COLO829 (cell line): ENCODE measurements around the gene TAF10.

Experiments used
- DNase-seq: peaks from one replicate; pipeline ENCODE4 v3.0.0; 2012; ENCODE audit warnings: low spot score

Gene TAF10

DNA sequence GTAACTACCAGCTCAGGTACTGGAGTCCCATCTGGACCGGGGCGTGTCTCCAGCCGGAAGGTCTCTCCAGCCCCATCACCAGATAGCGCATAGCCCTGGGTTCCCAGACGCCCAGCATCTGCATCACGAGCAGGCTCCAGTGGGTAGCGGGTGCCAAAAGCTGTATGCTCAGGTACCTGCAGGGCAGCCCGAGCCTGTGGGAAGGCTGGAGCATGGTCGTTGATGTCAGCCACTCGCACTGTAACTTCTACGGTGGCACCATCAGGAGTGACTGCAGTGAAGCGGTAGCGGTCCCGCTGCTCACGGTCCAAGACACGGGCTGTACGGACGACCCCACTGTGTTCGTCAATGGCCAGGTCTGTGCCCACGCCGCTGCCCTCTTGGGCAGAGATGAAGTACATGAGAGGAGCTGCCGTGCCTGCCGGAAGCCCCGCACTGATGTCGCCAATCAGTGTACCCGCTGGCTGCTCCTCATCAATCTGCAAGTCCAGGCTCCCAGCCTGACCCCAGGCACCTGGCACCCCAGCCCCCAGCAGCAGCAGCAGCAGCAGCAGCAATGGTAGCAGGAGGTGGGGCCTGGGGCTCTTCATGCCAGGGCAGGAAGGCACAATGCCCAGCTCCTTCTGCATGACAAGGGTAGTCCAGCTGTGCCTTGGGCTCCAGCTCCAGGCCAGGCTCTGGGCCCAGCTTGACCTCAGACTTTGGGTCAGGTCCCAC lies 29.1 kb upstream of the TAF10 start:
- no peak for DNase-seq

DNA sequence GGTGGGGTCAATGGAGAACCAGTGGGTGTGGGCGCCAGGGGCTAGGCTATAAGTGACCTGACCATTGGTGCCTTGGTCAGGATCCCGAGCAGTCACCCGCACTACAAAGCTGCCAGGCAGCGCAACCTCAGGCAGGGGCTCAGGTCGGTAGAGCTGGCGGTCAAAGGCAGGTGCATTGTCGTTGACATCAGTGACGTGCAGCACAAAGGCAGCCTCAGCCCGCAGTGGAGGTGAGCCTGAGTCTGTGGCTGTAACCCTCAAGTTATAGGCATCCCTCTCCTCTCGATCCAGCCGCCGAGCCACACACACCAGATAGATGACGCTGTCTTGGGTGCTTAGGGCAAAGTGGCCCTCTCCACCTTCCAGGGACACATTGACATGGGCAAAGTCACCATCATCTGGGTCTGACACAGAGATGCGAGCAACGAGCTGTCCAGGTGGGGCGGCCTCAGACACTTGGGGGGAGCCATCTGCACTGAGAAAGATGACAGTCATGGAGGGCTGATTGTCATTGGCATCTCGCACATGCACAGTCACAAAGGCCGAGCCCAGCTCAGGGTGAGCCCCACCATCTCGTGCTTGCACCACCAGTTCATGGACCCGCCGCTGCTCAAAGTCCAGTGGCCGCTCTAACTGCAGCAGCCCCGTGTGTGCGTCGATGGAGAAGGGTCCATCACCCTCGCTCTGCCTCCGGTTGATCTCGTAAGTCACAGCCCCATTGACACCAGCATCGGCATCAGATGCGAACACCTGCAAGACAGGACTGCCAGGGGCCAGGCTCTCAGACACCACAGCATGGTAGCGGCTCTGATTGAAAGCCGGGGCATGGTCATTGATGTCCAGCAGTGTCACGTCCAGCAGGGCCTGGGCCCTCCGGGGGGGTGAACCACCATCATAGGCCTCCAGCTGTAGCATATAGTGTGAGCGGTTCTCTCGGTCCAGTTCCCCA lies 28.3 kb upstream of the TAF10 start:
- no peak for DNase-seq

DNA sequence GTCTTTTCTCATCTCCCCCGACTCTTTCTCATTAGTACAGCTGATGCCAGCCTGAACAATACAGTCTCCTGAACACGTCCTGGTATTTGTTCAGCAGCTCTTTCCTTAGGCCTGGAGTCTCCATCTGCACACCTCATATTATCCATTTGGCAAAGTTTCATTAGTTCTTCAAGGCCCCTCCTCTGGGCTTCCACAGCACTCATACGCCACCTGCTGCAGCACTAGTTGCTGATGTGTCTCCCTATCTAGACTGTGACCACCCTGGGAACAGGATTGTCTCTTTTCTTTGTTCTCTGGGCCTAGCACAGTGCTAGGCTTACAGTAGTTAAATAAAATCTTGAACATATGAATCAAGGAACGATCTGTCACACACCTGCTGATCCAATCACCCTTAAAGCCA lies 26.4 kb upstream of the TAF10 start:
- DNase-seq: no peak

DNA sequence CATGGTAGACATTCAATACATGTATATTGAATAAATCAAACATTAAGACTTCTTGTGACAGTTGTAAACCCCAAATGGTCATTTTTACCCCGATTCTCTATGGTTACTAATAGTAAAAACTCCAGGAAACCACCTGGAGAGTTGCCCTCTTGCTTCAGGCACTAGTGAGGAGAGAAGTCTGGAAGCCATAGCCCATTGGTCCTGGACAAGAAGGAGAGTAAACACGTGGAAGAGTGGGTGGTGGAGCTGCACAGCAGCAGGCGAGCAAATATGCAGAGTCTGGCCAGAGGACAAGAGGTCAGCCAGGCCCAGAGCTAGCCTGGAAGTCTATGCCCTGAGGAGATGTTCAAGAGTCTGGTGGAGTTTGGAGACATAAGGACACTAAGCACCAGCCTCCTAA lies 25.9 kb upstream of the TAF10 start:
- peak; percentile 21 for DNase-seq

DNA sequence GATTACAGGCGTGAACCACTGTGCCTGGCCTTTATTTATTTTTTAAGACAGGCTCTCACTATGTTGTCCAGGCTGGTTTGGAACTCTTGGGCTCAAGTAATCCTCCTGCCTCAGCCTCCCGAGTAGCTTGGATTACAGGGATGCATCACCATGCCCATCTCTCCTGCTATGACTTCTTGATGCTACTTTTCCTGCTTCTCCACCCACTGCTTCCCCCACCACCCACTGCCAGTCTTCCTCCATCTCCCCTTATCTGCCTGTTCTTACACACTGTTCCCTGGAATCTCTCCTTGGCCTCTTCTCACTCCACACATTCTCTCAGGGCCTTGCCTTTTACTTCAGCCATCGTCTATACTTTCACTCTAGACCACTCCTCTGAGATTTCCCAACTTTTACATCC lies 24.5 kb upstream of the TAF10 start:
- DNase-seq: no peak

DNA sequence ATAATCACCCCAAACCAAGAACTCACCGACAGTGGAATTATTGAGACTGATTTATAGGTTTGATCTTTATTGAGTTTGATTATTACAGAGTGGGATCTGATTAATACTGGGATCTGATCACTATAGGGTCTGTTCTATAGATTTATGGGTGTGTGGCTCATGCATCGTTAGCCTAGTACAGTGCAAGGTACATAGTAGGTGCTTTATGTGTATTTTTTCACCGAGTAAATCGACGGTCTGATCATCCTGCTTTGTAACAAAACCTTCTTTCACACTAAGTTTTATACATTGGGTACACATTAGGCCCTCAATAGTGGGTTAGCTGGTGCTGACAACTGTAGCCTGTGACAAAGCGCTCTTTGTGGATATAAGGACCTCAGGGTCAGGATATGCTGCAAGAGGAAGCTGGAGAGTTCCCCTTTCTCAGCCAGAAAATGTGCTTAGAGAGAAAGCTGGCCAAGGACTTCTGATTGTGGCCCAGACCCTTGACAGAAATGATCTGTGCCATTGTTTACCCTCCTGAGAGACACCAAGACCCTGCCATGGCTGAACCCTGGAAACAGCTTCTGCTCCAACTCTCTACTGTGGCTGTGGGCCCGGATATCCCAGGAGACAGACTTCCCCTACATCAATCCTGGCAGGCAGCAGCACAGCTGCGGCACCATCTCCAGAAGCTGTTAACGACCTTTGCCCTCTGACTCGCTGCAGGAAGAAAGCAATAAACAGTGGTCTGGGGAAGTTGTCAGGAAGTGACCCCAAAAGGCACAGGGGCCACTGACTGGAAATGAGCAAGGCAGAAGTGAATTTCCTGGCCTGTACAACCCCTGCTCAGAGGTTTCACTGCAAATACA lies 23.3 kb upstream of the TAF10 start:
- DNase-seq: peak; percentile 70

DNA sequence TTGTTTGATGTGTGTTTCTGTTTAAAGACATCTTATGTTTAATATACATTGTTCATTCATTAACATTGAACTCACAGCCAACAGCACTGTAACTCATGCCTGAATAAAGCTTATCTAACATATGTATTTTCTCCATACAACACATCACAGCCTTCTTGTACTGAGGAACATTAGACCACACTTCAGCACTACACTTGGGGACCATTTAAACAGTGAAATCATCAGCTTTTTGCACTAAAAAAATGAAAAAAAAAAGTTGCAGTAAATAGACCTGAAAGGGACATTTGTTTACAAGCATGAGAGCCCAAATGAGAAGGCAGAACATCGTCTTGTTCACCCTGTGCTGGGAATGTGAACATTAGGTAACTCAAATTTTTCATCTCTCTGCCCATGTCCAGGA lies 22.5 kb upstream of the TAF10 start:
- DNase-seq: no peak

DNA sequence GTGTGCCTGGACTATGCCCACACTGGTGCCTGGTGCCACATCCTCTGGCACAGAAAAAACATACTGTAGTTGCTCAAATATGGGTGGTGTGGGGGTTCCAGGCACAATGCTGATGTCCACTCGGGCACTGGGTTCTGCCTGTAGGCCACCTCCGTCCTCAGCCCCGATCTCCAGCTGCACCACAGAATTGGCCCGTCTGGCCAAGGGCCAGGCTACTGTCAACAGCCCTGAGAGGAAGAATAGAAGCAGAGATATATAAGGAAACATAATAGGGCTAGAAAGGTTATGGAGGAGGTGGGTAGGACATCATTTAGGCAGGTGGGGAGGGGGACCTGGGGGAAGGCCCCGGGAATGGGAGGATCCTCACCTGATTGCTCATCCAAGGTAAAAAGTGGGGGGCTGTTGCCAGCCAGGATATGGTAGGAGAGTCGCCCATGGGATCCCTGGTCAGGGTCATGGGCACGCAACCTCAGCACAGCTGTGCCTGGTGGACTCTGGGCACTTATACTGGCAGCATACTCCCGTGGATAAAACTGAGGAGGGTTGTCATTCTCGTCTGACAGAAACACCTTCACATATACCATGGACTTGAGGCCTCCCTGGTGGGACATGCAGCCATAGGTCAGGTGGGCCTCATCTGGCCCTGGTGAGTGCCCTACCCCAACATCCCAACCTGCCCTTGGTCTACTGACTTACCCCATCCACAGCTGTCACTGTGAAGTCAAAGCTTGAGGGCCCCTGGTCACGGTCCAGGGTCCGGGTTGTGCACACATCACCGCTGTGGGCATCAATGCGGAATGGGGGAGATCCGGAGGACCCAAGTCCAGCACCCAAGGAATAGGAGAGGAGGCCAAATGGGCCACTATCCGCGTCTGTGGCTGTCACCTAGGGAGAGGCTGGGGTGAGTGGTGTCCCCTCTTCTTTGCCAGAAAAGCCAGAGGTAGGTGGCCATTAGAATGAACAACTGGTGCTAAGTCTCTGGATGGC lies 21.7 kb upstream of the TAF10 start:
- no peak for DNase-seq

DNA sequence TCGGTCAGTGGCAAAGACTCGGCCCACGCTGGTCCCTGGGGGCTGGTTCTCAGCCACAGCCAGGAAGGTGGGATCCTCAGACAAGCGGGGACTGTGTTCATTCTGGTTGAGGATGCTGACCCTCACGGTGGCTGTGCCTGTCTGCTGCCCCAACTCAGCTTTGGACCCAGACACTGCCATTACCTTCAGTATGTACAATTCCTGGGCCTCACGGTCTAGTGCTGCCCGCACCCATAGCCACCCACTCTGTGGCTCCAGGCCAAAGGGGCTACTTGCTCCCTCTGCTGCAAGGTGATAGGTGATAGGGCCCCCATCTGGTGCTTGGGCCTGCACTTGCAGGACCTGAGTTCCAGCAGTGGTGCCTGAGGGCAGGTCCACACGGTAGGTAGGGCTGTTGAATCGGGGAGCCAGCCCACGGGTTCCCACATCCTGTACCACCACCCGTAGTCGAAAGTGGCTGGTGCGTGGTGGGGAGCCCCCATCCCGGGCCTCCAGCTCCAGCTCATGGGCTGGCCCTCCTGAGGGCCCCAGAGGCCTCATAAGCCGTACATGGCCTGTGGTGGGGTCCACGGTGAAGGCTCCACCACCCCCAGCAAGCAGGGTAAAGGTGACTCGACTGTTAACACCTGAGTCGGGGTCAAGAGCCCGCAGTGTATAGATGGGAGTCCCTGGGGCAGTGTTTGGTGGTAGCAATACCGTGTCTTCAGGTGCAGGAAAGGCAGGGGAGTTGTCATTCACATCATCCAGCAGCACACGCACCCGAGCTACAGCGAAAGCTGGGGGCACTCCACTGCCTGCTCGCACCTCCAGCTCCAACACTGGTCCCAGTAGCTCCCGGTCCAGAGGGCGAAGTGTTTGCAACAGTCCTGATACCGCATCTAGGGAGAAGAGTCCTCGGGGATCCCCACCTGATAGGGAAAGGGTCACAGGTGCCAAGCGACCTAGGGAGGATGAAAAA lies 20.4 kb upstream of the TAF10 start:
- DNase-seq: no peak

DNA sequence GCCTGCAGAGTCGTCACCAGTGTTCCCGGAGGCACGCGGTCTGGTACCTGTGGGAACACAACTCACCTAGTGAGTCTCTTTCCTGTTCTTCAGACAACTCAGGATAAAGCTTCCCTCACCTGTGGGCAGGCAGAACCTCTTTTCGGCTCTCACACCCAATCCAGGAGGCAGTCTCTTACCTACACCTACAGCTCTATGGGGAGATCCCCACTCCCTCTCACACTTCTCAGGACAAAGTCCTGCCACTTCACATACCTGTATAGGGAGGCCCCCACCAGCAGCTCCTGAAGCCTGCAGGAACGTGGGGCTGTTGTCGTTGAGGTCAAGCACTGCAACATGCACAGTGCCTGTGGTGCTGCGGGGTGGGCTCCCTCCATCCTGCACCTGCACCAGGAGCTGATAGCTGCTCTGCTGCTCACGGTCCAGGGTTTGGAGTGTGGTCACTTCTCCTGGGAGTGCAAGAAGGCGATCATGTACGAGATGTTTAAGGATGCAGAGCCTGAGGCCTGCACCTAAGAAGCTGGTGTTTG lies 19.4 kb upstream of the TAF10 start:
- no peak for DNase-seq

DNA sequence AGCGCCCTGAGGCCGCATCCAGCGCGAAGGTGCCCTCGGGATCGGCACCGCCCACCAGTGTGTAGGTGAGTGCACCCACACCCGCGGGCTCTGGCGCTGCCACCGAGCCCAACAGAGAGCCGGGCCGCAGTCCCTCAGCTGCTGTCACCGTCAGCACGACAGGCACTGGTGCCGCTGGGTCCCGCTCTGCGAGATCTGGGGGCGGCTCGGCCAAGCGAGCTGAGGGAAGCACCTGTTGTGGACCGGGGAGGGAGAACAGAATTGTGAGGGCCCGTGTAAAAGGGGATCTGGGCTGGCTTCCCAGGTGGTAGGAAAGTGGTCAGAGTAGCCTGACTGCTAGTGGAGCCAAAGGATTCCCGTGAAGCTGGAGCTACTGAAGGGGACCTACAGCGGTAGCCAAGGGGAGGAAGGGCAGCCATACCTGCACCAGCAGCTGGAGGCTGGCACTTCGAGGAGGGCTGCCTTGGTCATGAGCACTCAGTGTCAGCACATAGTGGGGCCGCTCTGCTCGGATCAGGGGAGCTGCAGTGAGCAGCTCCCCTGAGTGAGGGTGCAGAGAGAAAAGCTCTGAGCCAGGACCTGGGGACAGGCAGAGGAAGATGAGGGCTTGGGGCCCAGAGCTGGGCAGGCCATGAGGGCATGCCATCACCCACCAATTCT lies 18.7 kb upstream of the TAF10 start:
- DNase-seq: no peak

DNA sequence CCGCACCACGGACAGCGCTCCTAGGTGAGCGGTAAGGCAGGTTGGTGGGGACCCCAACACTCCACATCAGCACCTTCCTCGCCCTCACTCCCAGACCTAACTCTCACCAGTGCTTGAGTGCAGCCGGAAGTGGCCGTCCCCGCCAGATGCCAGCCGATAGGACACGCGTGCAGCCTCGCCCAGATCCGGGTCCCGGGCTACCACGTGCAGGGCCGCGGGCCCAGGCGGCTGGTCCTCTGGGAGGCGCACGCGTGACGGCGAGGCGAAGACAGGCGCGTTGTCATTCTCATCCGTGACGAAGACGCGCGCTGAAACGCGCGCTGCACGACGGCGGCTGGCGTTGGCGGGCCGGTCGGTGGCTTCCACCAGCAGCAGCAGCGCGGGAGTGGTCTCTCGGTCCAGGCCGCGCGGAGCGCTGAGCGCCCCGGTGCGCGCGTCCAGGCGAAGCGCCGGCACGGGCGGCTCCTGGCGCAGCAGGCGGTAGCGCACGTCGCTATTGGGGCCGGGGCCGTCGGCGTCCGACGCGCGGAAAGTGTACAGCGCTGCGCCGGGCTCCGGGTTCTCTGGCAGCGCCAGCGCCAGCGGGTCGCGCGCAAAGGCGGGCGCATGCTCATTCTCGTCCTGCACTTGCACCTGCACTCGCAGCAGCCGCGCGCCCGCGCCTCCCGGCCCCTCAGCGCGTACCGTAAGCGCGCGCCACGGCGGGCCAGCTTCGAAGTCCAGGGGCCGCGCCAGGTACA lies 18.0 kb upstream of the TAF10 start:
- DNase-seq: no peak

DNA sequence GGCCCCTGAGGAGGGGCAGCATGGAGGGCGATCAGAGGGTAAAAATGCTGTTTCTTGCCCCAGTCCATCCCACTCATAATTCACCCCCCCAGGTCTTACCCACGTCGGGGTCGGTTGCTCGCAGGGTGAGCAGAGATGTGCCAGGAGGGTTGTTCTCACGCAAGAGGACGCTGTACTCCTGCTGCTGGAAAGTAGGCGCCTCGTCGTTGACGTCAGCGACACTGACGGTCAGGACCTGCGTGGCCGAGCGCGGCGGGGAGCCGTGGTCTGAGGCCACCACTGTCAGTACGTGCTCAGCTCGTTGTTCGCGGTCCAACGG lies 17.5 kb upstream of the TAF10 start:
- no peak for DNase-seq

DNA sequence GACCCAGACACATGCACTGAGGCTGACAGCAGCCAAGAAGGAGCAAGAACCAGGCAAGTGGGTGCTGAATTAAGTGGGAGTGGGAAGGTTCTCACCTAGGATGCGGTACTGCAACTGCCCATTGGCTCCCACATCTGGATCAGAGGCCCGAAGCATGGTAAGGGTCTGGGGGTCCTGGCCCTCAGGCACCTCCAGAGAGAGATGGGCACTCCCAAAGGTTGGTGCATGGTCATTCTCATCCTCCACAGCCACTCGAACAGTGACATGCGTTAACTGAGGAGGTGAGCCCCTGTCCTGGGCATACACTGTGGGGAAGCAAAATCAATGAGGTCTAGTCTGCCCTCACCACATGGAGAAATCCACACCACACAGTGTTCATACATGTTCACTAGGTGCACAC lies 16.5 kb upstream of the TAF10 start:
- no peak for DNase-seq

DNA sequence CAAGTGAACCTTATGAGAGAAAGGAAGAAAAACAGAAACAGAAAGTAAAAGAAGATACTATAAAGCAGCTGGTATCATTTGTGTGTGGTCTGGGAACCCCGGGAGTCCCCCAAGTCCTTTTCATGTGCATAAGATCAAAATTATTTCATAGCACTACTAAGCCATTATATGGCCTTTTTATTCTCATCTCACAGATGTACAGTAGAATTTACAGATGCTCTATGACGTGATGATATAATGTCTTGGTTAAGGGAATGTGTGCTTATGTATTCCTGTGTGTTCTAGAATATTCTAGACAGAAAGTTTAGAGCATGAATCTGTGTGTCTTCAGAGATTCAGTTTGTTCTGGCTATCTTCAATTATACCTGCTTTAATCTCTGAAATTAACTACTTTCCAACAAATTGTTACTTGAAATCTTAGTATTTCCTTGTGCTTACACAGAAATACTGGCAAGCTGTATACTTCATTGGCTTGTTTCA lies 15.8 kb upstream of the TAF10 start:
- no peak for DNase-seq

DNA sequence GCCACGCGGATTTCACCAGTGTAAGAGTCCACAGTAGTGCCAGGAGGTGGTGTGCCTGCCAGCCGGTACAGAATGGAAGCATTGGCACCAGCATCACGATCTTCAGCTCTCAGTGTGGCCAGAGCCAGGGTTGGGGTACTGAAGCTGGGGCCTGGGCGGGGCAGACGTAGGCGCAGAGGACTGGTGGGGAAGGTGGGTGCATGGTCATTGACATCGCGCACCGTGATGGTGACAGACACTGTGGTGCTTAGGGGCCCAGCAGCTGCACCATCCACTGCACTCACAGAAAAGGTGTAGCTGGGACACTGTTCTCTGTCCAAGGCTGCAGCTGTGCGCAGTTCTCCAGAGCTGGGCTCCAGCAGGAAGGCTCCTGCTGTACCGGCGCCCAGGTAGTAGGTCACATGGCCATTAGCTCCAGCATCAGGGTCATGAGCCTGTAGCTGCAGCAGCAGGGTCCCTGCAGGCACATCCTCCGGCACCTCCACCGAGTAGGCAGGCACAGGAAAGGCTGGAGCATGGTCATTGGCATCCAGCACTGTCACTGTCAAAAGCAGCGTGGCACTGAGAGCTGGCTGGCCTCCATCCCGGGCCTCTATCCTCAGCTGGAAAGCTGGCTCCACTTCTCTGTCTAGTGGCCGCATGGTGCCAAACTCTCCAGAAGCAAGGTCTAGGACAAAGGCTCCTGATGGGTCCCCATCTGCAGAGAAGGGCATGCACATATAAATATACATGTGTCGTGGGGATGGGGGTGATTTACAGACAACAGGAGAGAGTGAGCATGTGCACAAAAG lies 15.2 kb upstream of the TAF10 start:
- no peak for DNase-seq

DNA sequence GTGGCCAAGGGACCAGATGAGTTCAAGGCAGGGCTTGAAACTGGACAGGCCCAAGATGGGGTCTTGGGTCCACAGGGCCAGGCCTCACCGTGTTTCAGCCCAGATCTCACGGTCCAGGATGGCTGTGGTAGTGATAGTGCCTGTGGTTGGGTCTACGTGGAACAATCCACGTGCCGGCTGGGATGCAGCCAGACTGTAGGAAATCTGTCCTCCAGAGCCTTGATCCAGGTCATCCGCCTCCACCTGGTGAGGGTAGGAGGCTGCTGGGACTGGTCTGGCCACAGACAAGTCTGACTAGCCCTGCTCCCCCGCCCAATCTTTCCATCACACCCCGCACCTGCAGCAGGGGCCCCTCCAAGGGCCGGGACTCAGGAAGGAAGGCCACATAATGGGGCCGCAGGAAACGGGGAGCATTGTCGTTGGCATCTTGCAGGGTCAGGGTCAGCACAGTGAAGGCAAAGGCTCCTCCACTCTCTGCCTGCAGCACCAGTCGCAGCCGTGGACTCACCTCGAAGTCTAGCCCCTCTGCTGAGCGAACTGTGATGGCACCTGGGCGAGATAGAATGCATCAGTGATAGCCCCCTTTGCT lies 13.9 kb upstream of the TAF10 start:
- DNase-seq: no peak
